ENCODE results near the gene STIMATE.

The STIMATE gene

DNA sequence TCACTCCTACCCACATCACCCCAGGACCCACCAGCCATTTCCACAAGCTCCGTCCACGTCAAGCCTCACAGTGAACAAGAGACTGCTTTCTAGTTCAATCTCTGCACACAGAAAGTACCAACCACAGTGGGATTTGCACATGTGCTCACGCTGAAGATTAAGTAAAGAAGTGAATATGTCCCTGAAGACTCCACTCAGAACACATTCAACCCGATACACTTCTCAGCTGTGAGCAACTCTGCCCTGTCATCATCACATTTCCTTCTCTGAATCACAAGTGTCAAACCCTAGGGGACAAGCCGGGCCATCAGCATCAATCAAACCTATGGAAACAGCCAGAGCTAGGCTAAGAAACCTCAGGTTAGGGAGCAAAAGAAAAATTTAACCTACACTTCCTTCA, 1.9 kb downstream of the STIMATE start:
- no peak overlapping the region for H3K4me3 ChIP-seq (ENCODE audit: low read depth, low read length)
- TF ChIP-seq CTCF (conservative IDR thresholded peaks at IDR 0.05; ENCODE audit: low read depth, low read length) = no peak
- DNase-seq (ENCODE audit: low read depth) = no peak

DNA sequence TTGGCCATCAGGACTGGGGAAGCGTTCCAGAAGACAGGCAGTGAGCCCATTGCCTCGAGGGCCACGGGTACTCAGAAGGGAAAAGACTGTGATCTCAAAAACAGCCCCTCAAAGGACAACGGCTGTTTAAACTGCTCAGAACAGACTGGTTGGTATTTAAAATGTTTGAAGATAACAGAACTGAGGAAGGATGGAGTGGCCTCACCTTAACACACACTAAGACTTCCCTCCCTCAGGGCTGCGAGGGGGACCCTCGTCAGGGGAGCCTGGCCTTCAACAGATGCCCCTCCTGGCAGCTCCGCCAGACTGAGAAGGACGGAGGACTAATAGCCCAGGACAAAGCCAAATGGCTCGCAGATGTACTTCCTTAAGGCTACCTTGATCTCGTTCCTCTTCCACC, 2.6 kb downstream of the STIMATE start:
- no peak for DNase-seq (ENCODE audit: low read depth)
- no peak for TF ChIP-seq CTCF (conservative IDR thresholded peaks at IDR 0.05; ENCODE audit: low read depth, low read length)
- no peak overlapping the region for H3K4me3 ChIP-seq (ENCODE audit: low read depth, low read length)

- no peak overlapping the region for H3K4me3 ChIP-seq (ENCODE audit: low read depth, low read length)
- TF ChIP-seq CTCF (conservative IDR thresholded peaks at IDR 0.05; ENCODE audit: low read depth, low read length) = no peak
- no peak for DNase-seq (ENCODE audit: low read depth)
Measured at GRCh38 chr3:52893723-52894122, 3.6 kb downstream of the STIMATE start.

DNA sequence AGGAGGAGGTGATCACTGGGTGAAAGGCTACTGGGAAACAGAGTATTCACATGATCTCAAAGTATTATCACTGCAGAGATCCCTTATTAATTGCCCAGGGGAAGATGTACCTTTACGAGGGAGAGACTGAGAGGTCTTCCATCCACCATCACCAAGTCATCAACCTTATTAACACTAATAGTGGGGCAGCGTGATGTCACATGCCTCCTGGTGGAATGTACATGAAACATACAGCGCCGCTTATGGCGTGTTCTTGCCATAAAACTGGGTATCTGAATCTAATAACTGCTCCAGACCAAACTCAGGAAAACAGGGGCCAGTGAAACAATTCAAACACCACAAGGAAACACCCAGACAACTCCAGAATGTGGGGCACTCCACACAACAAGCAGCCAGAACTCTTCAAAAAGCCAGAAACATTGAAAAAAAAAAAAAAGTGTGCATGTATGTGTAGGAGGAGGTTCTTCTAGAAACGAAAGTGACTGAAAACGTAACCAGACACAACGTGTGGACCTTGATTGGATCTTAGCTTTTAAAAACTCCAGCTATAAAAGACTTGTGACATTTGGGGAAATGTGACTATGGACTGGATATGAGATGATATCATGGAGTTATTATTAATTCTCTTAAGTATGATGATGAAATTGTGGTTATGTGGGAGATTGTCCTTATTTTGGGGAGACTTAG, 4.6 kb downstream of the STIMATE start:
- DNase-seq (ENCODE audit: low read depth) = peak; percentile 55
- TF ChIP-seq CTCF (conservative IDR thresholded peaks at IDR 0.05; ENCODE audit: low read depth, low read length) = peak; percentile 9

GRCh38 chr3:52892290-52892624, 5.1 kb downstream of the STIMATE start:
- no peak for DNase-seq (ENCODE audit: low read depth)
- TF ChIP-seq CTCF (conservative IDR thresholded peaks at IDR 0.05; ENCODE audit: low read depth, low read length) = no peak
- no peak overlapping the region for H3K4me3 ChIP-seq (ENCODE audit: low read depth, low read length)

More for the DNA sequence above, 4.6 kb downstream of the STIMATE start:
- peak overlapping the region; percentile 3 for H3K4me3 ChIP-seq (ENCODE audit: low read depth, low read length)

GRCh38 chr3:52891615-52892081, 5.7 kb downstream of the STIMATE start:
- no peak overlapping the region for H3K4me3 ChIP-seq (ENCODE audit: low read depth, low read length)
- peak; percentile 84 for DNase-seq (ENCODE audit: low read depth)
- TF ChIP-seq CTCF (conservative IDR thresholded peaks at IDR 0.05; ENCODE audit: low read depth, low read length) = no peak

- no peak for DNase-seq (ENCODE audit: low read depth)
- no peak for TF ChIP-seq CTCF (conservative IDR thresholded peaks at IDR 0.05; ENCODE audit: low read depth, low read length)
- no peak overlapping the region for H3K4me3 ChIP-seq (ENCODE audit: low read depth, low read length)
Measured at GRCh38 chr3:52891164-52891563, 6.2 kb downstream of the STIMATE start.

All from choroid plexus epithelial cell (primary cell).